Naive B cell (primary cell): ENCODE measurements around the gene NALCN. TPM values are rescaled to one million over a fixed set of nuclear protein-coding genes. Genes with fewer than 3 reads are reported as not detected.

Experiments
- ATAC-seq, 2 donors: fragments of 150-1000 bp; cut with Tn5 transposase; 2 replicates each; pipeline ENCODE4 v1.10.0; 2021; ENCODE audit warnings: low read depth in 2 of 2, mild to moderate bottlenecking in 2 of 2, moderate library complexity in 2 of 2
- DNase-seq: peaks from one replicate; pipeline ENCODE4 v3.0.0; 2022
- H3K27ac Mint-ChIP-seq, 6 donors: one replicate each; pipeline ENCODE4 v1.8.0; 2020 to 2022; ENCODE audit warnings: mild to moderate bottlenecking in 6 of 6, mixed read lengths in 6 of 6, moderate library complexity in 5 of 6, inconsistent platforms in 2 of 6
- H3K27me3 Mint-ChIP-seq, 3 donors: one replicate each; pipeline ENCODE4 v1.8.0; 2021 to 2022; ENCODE audit warnings: mixed read lengths in 3 of 3, mild to moderate bottlenecking in 1 of 3
- H3K36me3 Mint-ChIP-seq, 2 donors: one replicate each; pipeline ENCODE4 v1.8.0; 2020 to 2022; ENCODE audit warnings: mixed read lengths in 2 of 2, inconsistent platforms in 1 of 2, mild to moderate bottlenecking in 1 of 2
- H3K4me1 Mint-ChIP-seq, 3 donors: one replicate each; pipeline ENCODE4 v1.8.0; 2020 to 2022; ENCODE audit warnings: mixed read lengths in 3 of 3, inconsistent platforms in 1 of 3, mild to moderate bottlenecking in 1 of 3, moderate library complexity in 1 of 3
- H3K4me3 Mint-ChIP-seq, 8 donors: one replicate each; pipeline ENCODE4 v1.8.0; 2020 to 2022; ENCODE audit warnings: mild to moderate bottlenecking in 8 of 8, mixed read lengths in 8 of 8, moderate library complexity in 8 of 8, inconsistent platforms in 2 of 8
- H3K9me3 Mint-ChIP-seq, 7 donors: one replicate each; pipeline ENCODE4 v1.8.0; 2020 to 2022; ENCODE audit warnings: mixed read lengths in 7 of 7, mild to moderate bottlenecking in 5 of 7, inconsistent platforms in 2 of 7, moderate library complexity in 1 of 7
- polyA plus RNA-seq, 6 donors: library from polyadenylated mRNA; unstranded; fragments of 300-500 nt; fragmentation: Illumina TruSeq; gene quantifications; one replicate each; pipeline ENCODE4 v1.2.3, GENCODE V29; 2021; ENCODE audit warnings: low read depth in 6 of 6

Gene NALCN
- polyA plus RNA-seq, 6 donors from 2014 or later, result not detected

DNA sequence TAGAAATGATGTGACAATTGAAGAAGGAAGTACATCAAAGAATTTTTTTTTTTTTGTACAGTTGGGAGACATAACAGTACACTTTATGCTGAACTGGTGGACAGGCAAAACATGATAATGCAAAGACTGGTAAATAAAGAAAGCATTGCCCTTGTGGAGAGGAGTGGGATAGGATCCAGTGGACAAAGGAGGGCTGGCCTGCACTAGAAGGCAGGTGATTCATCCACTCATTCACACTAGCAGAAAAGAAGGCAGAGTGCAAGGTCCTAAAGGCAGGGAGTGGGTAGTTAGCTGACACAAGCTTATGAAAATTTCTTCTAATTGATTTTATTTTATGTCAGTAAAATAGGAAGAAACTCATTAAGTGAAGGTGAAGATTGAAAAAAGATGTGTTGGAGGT is 17.6 kb upstream of the NALCN start:
- DNase-seq, result no peak
- Mint-ChIP-seq H3K27ac (no peak overlapping the region), H3K27me3 (peaks cover 6 to 10% (median 8%) of the 10 kb centered on the region in 3 donors), H3K36me3 (no peaks in the 10 kb centered on the region), H3K4me1 (no peaks in the 10 kb centered on the region), H3K9me3 (peaks cover 0 to 4% (median 0%) of the 10 kb centered on the region in 7 donors), H3K4me3 (no peak overlapping the region)
- no peak for ATAC-seq

DNA sequence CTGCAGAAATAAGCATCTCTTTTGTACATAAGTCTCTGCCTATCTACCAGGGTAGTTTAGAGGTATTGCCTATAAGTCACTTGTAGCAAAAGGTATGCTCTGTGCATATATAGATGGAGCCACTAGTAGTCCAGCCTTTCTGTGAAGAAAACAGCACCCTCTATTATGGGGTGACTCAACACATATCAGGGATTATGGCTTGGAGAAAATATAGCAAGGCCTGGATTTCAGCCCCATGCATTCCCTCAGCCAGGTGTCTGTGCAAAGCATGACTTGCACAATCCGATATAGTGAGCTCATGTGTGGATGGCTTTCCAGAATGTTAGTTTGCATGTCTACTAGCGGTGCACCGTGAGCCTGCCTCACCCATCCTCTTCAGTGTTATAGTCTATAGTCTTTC is 13.4 kb upstream of the NALCN start:
- ATAC-seq (no peak), DNase-seq (no peak)
- H3K9me3 Mint-ChIP-seq, result peaks cover 0 to 4% (median 0%) of the 10 kb centered on the region in 7 donors
- H3K36me3 Mint-ChIP-seq, result no peaks in the 10 kb centered on the region
- no peak overlapping the region for H3K27ac Mint-ChIP-seq
- H3K27me3 Mint-ChIP-seq, result peaks cover 4 to 17% (median 6%) of the 10 kb centered on the region in 3 donors
- no peak overlapping the region for H3K4me3 Mint-ChIP-seq
- H3K4me1 Mint-ChIP-seq, result no peaks in the 10 kb centered on the region

DNA sequence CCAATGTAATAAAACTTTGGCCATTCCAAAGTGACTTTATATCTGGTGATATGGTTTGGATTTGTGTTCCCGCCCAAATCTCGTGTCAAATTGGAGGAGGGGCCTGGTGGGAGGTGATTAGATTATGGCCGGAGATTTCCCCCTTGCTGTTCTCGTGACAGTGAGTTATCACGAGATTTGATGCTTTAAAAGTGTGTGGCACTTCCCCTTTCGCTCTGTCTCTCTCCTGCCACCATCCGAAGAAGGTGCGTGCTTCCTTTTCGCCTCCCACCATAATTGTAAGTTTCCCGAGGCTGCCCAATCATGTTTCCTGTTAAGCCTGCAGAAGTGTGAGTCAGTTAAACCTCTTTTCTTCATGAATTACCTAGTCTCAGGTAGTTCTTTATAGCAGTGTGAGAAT is 9.3 kb upstream of the NALCN start:
- peaks cover 0 to 9% (median 5%) of the 10 kb centered on the region in 3 donors for H3K27me3 Mint-ChIP-seq
- H3K4me1 Mint-ChIP-seq, result no peaks in the 10 kb centered on the region
- no peak for ATAC-seq
- DNase-seq, result no peak
- H3K4me3 Mint-ChIP-seq, result no peak overlapping the region
- H3K27ac Mint-ChIP-seq, result no peak overlapping the region
- H3K9me3 Mint-ChIP-seq, result no peaks in the 10 kb centered on the region
- H3K36me3 Mint-ChIP-seq, result no peaks in the 10 kb centered on the region

DNA sequence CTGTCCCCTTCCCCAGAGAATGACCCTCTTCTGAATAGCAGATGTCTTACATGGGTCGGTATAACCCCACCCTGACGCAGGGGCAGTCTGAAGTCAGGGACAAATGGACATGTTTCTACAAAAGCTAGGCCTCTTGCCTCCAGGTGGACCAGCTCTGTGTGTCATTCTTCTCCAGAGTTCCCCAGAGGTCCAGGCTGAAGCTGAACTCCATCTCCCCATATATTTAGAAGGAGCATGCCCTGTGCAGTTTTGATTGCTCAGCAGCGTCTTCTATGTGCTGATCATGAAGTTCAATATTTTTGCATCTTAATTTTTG is 8.8 kb upstream of the NALCN start:
- Mint-ChIP-seq H3K9me3 (peaks cover 0 to 2% (median 0%) of the 10 kb centered on the region in 7 donors), H3K27me3 (peaks cover 0 to 9% (median 5%) of the 10 kb centered on the region in 3 donors), H3K4me1 (no peaks in the 10 kb centered on the region), H3K27ac (no peak overlapping the region), H3K36me3 (no peaks in the 10 kb centered on the region), H3K4me3 (no peak overlapping the region)
- ATAC-seq (no peak), DNase-seq (no peak)

DNA sequence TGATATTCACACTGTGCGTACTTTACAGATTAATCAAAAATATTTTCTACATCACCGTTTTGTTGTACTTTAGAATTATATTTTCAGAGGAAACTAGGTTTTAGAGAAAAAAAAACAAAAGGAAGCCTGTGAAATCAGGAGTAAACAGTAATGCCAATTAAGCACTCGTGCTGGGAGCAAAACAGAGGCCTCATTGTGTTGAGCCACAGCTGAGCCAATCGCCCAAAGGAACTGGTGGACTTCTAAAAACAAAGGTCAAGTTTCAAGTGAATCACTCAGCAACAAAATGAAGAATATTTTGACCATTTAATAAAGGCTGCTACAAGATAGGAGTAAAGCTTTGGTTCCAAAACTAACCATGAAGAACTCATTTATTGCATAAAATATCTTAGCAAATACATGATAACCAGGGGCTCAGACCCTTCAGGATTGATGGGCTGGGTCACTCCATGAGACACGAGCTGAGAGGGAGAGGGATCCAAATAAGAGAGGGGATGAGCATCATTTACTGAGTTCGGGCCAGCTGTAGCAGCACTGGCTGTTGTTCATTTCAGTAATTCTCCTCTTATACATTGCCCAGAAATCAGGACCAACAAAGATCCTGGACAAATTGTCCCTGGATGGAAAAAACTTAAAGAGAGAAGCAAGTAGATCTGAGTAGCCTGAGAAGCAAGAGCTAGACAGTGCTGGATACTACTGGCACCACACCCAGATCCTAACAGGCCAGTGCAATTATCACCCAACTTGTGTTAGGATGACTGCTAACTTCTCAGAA is 8.3 kb upstream of the NALCN start:
- no peak overlapping the region for H3K27ac Mint-ChIP-seq
- H3K9me3 Mint-ChIP-seq, result peaks cover 0 to 2% (median 0%) of the 10 kb centered on the region in 7 donors
- H3K4me1 Mint-ChIP-seq, result no peaks in the 10 kb centered on the region
- H3K4me3 Mint-ChIP-seq, result no peak overlapping the region
- ATAC-seq (no peak), DNase-seq (no peak)
- peaks cover under 1 to 9% (median 5%) of the 10 kb centered on the region in 3 donors for H3K27me3 Mint-ChIP-seq
- no peaks in the 10 kb centered on the region for H3K36me3 Mint-ChIP-seq

DNA sequence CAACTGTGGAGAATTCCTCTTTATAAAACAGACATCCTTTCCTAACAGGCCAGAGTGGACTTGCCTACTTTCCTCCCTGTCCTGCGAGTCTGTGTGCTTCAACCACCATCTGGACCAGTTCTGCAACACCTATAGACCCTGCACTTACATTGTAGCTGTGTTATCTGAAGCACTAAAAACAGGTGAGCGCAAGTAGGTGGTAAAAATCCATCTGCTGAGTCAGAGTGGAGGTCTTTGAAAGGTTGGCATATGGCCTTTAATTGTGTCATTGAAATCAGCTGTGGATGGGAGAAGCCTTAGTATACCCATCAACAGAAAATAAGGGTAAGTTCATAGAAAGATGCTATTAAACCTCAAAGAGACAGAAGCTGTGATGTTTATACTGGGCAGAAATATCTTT is 7.6 kb upstream of the NALCN start:
- peaks cover 7 to 12% (median 12%) of the 10 kb centered on the region in 3 donors for H3K27me3 Mint-ChIP-seq
- ATAC-seq, result no peak
- no peak overlapping the region for H3K4me3 Mint-ChIP-seq
- H3K36me3 Mint-ChIP-seq, result no peaks in the 10 kb centered on the region
- DNase-seq, result no peak
- no peak overlapping the region for H3K27ac Mint-ChIP-seq
- H3K9me3 Mint-ChIP-seq, result peaks cover 0 to 4% (median 0%) of the 10 kb centered on the region in 7 donors
- H3K4me1 Mint-ChIP-seq, result no peaks in the 10 kb centered on the region

DNA sequence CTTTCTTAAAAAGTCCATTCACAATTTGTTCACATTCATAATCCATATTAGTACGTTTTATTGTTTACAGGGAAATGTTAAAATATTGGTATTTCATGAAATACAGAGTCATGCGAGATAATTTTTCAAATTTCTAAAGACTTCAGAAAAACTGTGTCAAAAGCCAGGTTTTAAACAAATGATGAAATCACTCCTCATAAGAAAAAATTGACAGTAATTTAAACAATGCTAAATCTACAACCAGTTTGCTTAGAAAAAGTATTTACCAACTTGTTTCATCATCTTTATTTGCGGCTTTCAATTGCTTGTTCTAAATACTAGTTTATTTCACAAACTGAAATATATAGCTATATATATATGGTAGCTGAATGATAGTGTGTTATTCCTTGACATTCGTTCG is 1.2 kb upstream of the NALCN start:
- peaks cover 0 to 4% (median 0%) of the 10 kb centered on the region in 7 donors for H3K9me3 Mint-ChIP-seq
- ATAC-seq (no peak), DNase-seq (no peak)
- no peaks in the 10 kb centered on the region for H3K36me3 Mint-ChIP-seq
- peaks cover 17 to 41% (median 36%) of the 10 kb centered on the region in 3 donors for H3K27me3 Mint-ChIP-seq
- H3K4me3 Mint-ChIP-seq, result no peak overlapping the region
- H3K27ac Mint-ChIP-seq, result no peak overlapping the region
- H3K4me1 Mint-ChIP-seq, result peaks cover 0 to 4% (median 0%) of the 10 kb centered on the region in 3 donors

DNA sequence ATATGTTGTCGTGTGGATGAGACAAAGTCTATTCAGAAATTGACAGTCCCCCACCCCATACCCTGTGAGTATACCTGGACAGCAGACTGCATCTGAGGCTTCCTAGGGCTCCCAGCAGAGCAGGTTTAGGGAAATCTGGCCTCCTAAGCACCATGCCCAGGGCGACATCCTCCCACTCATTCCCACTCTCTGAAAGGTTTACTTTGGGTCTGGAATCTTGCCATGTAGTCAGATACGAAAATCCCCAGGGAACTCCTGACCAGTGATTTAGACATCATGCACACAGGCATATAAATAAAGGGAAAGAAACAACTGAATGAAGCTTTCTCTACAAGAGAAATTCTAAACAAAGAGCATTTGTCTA is 717 bp upstream of the NALCN start:
- peaks cover 0 to 4% (median 0%) of the 10 kb centered on the region in 7 donors for H3K9me3 Mint-ChIP-seq
- peaks cover 17 to 44% (median 40%) of the 10 kb centered on the region in 3 donors for H3K27me3 Mint-ChIP-seq
- ATAC-seq, result no peak
- peaks cover 0 to 4% (median 0%) of the 10 kb centered on the region in 3 donors for H3K4me1 Mint-ChIP-seq
- no peaks in the 10 kb centered on the region for H3K36me3 Mint-ChIP-seq
- H3K4me3 Mint-ChIP-seq, result peak overlapping the region in 3 of 8 donors; percentile 16 to 73 (median 23)
- H3K27ac Mint-ChIP-seq, result no peak overlapping the region
- DNase-seq, result no peak

DNA sequence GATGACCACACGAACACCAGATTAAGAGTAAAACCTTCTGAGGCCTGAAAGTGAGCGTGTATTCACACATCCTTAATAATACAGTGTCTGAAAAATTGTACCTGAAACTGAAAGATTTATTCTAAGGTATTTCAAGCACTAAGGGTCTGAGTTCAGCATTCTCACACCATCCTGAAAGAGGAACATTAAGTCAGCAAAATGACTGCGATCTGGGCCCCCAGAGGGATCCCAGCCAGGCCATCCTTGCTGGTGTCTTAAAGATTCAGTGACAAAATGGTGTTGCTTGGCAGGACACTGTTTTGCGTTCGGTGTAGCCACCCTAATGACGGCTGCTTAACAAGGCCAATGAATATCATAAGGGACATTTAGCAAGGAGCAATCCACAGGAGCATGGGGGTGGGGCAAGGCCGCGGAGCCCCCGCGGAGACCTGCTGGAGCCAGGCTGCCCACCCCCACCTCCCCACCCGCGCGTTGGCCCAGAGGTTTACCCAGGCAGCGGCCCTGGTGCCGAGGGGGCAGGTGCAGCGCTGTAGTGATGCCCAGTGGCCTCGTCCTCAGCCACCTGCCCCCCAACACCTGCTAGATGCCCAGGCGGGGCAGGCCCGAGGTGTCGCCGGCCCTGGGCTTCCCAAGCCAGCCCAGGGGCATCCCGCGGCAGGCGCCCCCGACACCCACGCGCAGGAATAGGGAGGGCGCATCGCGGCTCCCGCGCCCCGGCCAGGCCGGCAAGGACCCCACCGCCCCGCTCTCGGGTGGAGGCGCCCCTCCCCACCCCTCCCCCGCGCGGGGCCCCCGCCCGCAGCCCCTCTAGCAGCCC is 742 bp downstream of the NALCN start:
- peaks cover 0 to 4% (median 0%) of the 10 kb centered on the region in 3 donors for H3K4me1 Mint-ChIP-seq
- no peak overlapping the region for H3K27ac Mint-ChIP-seq
- H3K36me3 Mint-ChIP-seq, result no peaks in the 10 kb centered on the region
- DNase-seq, result no peak
- H3K9me3 Mint-ChIP-seq, result peaks cover 0 to 4% (median 0%) of the 10 kb centered on the region in 7 donors
- peak overlapping the region in 3 of 8 donors; percentile 23 to 68 (median 48) for H3K4me3 Mint-ChIP-seq
- no peak for ATAC-seq
- H3K27me3 Mint-ChIP-seq, result peaks cover 17 to 40% (median 40%) of the 10 kb centered on the region in 3 donors

DNA sequence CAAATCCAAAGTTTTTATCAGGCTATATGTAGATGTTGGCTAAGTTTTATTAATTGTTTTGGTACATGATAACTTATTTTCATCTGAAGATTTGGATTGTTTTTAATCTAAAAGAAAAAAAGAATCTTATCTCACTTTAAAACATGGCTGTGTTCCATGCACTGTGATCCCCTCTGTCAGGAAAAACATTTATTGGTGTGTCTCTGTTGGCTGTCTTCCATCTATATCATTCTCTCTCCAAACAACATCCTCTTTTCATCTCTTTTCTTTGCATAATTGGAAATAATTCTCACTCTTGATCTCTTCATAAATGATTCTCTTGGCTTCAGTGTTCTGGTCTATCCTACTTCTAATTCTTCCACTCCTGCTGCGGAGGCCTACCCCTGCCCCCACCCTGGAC is 4.2 kb downstream of the NALCN start:
- no peak overlapping the region for H3K4me3 Mint-ChIP-seq
- peaks cover 0 to 5% (median 0%) of the 10 kb centered on the region in 7 donors for H3K9me3 Mint-ChIP-seq
- peaks cover 0 to 3% (median 0%) of the 10 kb centered on the region in 3 donors for H3K4me1 Mint-ChIP-seq
- no peaks in the 10 kb centered on the region for H3K36me3 Mint-ChIP-seq
- ATAC-seq, result no peak
- H3K27ac Mint-ChIP-seq, result no peak overlapping the region
- H3K27me3 Mint-ChIP-seq, result peaks cover 0 to 27% (median 22%) of the 10 kb centered on the region in 3 donors
- DNase-seq, result no peak

DNA sequence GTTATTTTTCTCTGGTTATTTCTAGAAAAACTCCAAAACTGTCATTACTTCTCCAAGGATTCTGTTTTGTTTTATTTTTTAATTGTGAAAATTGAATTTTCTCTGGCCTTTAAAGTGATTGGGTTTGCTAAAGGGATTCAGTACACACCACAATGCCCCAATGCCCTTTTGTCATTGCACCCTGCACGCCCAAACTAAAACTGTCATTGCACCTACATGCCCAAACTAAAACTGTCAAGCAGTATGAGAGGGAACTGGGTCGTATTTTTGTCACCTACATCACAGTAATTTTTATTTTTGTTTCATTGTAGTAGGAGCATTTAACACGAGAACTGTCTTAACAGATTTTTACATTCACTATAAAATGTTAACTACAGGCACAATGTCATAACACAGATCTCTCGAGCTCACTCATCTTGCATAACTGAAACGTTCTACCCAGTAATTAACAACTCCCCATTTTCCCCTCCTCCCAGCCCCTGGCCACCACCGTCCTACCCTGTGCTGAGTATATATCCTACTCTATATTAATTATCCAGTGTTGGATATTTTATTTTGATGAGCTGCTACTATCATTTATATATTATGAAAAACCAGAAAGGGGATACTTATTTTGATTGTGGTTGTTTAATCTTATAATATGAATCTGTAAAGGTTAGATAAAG is 7.2 kb downstream of the NALCN start:
- Mint-ChIP-seq H3K27ac (no peak overlapping the region), H3K4me1 (no peaks in the 10 kb centered on the region), H3K36me3 (no peaks in the 10 kb centered on the region), H3K27me3 (peaks cover 0 to 11% (median 9%) of the 10 kb centered on the region in 3 donors), H3K4me3 (no peak overlapping the region), H3K9me3 (peaks cover 0 to 5% (median 0%) of the 10 kb centered on the region in 7 donors)
- DNase-seq (no peak), ATAC-seq (no peak)

DNA sequence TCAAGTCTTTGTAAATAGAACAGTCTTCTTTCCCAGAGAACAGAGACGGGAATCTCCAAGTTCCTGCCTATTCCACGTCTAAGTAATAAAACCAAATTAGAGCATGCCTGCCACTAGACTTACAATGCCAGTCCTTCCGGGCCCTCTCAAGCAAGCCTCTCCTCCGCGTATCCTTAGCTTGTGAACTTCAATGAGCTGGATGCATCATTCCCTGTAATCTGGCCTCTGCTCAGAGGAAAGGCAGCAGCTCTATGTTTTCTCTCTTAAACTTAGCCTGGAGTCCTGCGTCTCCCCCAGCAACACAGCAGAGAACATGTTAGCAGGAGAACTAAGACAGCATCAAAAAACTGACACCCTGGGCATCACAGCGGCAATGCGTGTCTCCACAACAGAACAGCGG is 8.2 kb downstream of the NALCN start:
- no peaks in the 10 kb centered on the region for H3K4me1 Mint-ChIP-seq
- DNase-seq (no peak), ATAC-seq (no peak)
- H3K27ac Mint-ChIP-seq, result no peak overlapping the region
- peaks cover 0 to 9% (median 4%) of the 10 kb centered on the region in 3 donors for H3K27me3 Mint-ChIP-seq
- no peak overlapping the region for H3K4me3 Mint-ChIP-seq
- no peaks in the 10 kb centered on the region for H3K36me3 Mint-ChIP-seq
- H3K9me3 Mint-ChIP-seq, result peaks cover 0 to 5% (median 1%) of the 10 kb centered on the region in 7 donors

DNA sequence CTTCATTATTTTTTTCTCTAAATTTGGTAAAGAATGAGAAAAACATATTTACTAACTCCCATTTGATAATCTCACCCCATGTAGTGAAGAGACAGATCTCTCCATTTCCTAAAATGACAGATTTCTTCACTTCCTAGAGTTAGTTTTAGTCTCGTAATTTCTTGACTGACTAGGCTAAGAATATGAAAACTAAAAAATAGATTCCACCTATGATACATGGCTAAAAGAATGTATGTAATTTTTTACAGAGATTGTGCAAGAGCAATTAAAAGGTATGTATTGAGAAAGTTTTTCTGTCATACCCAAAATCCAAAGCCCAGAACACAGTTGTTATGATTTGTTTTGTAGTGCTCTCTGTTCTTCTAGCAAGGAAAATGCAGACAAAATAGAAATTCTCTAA is 9.5 kb downstream of the NALCN start:
- Mint-ChIP-seq H3K9me3 (peaks cover 0 to 5% (median 2%) of the 10 kb centered on the region in 7 donors), H3K36me3 (no peaks in the 10 kb centered on the region), H3K4me3 (no peak overlapping the region), H3K27me3 (peaks cover 0 to 3% (median 0%) of the 10 kb centered on the region in 3 donors), H3K4me1 (no peaks in the 10 kb centered on the region), H3K27ac (no peak overlapping the region)
- ATAC-seq, result no peak
- no peak for DNase-seq
